Panc1 (cell line): ENCODE measurements around the gene HOXB13. TPM values are rescaled to one million over a fixed set of nuclear protein-coding genes. Genes with fewer than 3 reads are reported as not detected.

Source experiments
- ATAC-seq: fragments of 200-7000 bp; cut with Tn5 transposase; 2 replicates; pipeline ENCODE4 v1.9.1; 2020; ENCODE audit warnings: mild to moderate bottlenecking, moderate library complexity
- BruUV-seq: library from RNA; stranded (reverse); fragments of 400-500 nt; replicated peaks from 2 replicates; lab custom pipeline; 2021; lab: Mats Ljungman, UMichigan
- CTCF ChIA-PET: fragments of 300-600 bp; sonication (Branson Sonifier 250); formaldehyde crosslinking; loops from one replicate; lab custom pipeline; 2022; ENCODE audit warnings: antibody characterized with exemption; lab: Charles Lee
- POLR2A ChIA-PET: fragments of 300-600 bp; sonication (Branson Sonifier 250); formaldehyde crosslinking; loops from one replicate; lab custom pipeline; 2022; ENCODE audit warnings: antibody characterized with exemption; lab: Charles Lee
- DNase-seq: peaks from one replicate; pipeline ENCODE4 v3.0.0-alpha.2; 2010; ENCODE audit warnings: low read depth, low spot score
- H3K27ac ChIP-seq: 2 replicates; pipeline ENCODE4 v1.5.1; 2011; ENCODE audit warnings: mild to moderate bottlenecking, low read length, inconsistent platforms
- H3K27me3 ChIP-seq: fragments of 200-500 bp; sonication (Bioruptor generic); 2 replicates; pipeline ENCODE4 v1.6.0; 2014; ENCODE audit warnings: low read length, inconsistent platforms; ENCODE audit not compliant: control insufficient read depth, insufficient read depth
- H3K36me3 ChIP-seq: fragments of 200-500 bp; sonication (Bioruptor generic); 2 replicates; pipeline ENCODE4 v1.5.1; 2014; ENCODE audit warnings: inconsistent platforms, mild to moderate bottlenecking, low read length, moderate library complexity; ENCODE audit not compliant: control insufficient read depth, insufficient read depth
- H3K4me1 ChIP-seq: 2 replicates; pipeline ENCODE4 v1.5.1; 2011; ENCODE audit warnings: inconsistent platforms, mild to moderate bottlenecking, low read length, moderate library complexity; ENCODE audit not compliant: control insufficient read depth, insufficient read depth
- H3K4me3 ChIP-seq, 2 experiments: 2 replicates each; pipeline ENCODE4 v1.5.1; 2011 to 2012; ENCODE audit warnings: low read depth in 2 of 2, low read length in 2 of 2, mild to moderate bottlenecking in 2 of 2, inconsistent platforms in 1 of 2, moderate library complexity in 1 of 2
- H3K9me3 ChIP-seq: fragments of 200-500 bp; sonication (Bioruptor generic); 2 replicates; pipeline ENCODE4 v1.5.1; 2014; ENCODE audit warnings: low read depth, mild to moderate bottlenecking, inconsistent platforms, low read length, moderate library complexity; ENCODE audit not compliant: control insufficient read depth, insufficient read depth
- POLR2AphosphoS5 ChIP-seq: IDR thresholded peaks from 2 replicates; pipeline ENCODE4 v1.6.1; 2012; ENCODE audit warnings: mild to moderate bottlenecking, low read depth, low read length, moderate library complexity
- REST ChIP-seq, 2 experiments: IDR thresholded peaks; 2 replicates each; pipeline ENCODE4 v1.6.1; 2011 to 2012; ENCODE audit warnings: low read depth in 2 of 2, control low read depth in 1 of 2, low read length in 1 of 2, mild to moderate bottlenecking in 1 of 2, moderate library complexity in 1 of 2; ENCODE audit not compliant: insufficient read depth in 1 of 2
- SIN3A ChIP-seq: IDR thresholded peaks from 2 replicates; pipeline ENCODE4 v1.6.1; 2012; ENCODE audit warnings: low read depth, mild to moderate bottlenecking, low read length, moderate library complexity, borderline replicate concordance; ENCODE audit not compliant: insufficient read depth
- TCF7L2 ChIP-seq: IDR thresholded peaks from 2 replicates; pipeline ENCODE4 v1.6.1; 2011; ENCODE audit warnings: mild to moderate bottlenecking, low read depth, low read length, inconsistent platforms
- in situ Hi-C: cut with HindIII; loops from 2 replicates; pipeline ENCODE4 v1.10.0; 2016; ENCODE audit warnings: low sequenced_read_pairs, low pct_unique_long_range_greater_than_20kb
- intact Hi-C: fragments of 100-400 bp; cut with micrococcal nuclease; formaldehyde crosslinking; loops from one replicate; pipeline ENCODE4 v1.10.0; 2022; ENCODE audit not compliant: unreplicated experiment
- total RNA-seq: library from RNA; stranded (reverse); gene quantifications from one replicate; pipeline ENCODE4 v1.2.1, GENCODE V29; 2021; ENCODE audit not compliant: unreplicated experiment
- TF ChIP-seq, protein P1 (sequence below): fragments of 450-650 bp; IDR thresholded peaks from 2 replicates; pipeline ENCODE4 v1.5.1; 2017; ENCODE audit warnings: mild to moderate bottlenecking

Gene HOXB13
- total RNA-seq, 1 experiment from 2014 or later = 8.1 TPM

DNA sequence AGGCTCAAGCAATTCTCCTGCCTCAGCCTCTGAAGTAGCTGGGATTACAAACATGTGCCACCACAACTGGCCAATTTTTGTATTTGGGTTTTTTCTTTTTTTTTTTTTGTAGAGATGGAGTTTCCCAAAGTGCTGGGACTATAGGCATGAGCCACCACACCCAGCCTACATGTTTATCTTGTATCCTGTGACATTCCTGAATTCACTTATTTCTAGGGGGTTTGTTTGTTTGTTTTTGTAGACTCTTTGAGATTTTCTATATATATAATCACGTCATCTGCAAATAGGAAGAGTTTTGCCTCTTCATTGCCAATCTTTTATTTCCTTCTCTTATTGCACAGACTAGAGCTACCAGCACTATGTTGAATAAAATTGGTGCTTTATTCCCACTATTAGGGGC lies 35.4 kb downstream of the HOXB13 start:
- ATAC-seq = no peak
- BruUV-seq = no TSS peak

DNA sequence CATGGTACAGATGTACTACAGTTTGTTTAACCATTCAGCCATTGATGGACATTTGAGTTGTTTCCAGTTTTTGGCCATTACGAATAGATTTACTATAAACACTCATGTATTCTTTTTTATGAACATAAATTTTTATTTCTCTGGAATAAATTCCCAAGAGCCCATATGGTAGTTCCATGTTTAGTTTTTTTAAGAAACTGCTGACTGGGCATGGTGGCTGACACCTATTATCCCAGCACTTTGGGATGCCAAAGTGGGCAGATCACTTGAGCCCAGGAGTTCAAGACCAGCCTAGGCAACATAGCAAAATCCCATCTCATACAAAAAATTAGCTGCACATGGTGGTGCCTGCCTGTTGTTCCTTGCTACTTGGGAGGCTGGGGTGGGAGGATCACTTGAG lies 36.5 kb downstream of the HOXB13 start:
- Histone ChIP-seq H3K4me1 (no peaks in the 10 kb centered on the region), H3K36me3 (no peaks in the 10 kb centered on the region), H3K27me3 (no peaks in the 10 kb centered on the region), H3K27ac (no peak overlapping the region), H3K4me3 (no peak overlapping the region), H3K9me3 (no peaks in the 10 kb centered on the region)
- DNase-seq (no peak), ATAC-seq (no peak)
- BruUV-seq = no TSS peak
- in situ Hi-C loops = no loop called here
- CTCF ChIA-PET = no interaction called here
- intact Hi-C loops = no loop called here
- POLR2A ChIA-PET = no interaction called here
- TF ChIP-seq POLR2AphosphoS5 = no peak
- no peak for TF ChIP-seq SIN3A
- no peak for TF ChIP-seq TCF7L2
- TF ChIP-seq, protein P1, sequence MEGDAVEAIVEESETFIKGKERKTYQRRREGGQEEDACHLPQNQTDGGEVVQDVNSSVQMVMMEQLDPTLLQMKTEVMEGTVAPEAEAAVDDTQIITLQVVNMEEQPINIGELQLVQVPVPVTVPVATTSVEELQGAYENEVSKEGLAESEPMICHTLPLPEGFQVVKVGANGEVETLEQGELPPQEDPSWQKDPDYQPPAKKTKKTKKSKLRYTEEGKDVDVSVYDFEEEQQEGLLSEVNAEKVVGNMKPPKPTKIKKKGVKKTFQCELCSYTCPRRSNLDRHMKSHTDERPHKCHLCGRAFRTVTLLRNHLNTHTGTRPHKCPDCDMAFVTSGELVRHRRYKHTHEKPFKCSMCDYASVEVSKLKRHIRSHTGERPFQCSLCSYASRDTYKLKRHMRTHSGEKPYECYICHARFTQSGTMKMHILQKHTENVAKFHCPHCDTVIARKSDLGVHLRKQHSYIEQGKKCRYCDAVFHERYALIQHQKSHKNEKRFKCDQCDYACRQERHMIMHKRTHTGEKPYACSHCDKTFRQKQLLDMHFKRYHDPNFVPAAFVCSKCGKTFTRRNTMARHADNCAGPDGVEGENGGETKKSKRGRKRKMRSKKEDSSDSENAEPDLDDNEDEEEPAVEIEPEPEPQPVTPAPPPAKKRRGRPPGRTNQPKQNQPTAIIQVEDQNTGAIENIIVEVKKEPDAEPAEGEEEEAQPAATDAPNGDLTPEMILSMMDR = no peak
- TF ChIP-seq REST (IDR thresholded peaks at IDR 0.05; ENCODE audit: insufficient read depth in 1 of 2, low read depth in 2 of 2, low read length in 1 of 2) = no peak

More for the DNA sequence above, 35.4 kb downstream of the HOXB13 start:
- CTCF ChIA-PET = interaction anchor here (0.7 kb wide), 1 partner anchor 12 kb away, joined by 7 read pairs; no protein-coding TSS in a partner anchor
- in situ Hi-C loops (no loop called here), intact Hi-C loops (no loop called here)
- POLR2A ChIA-PET = no interaction called here
- TF ChIP-seq TCF7L2 = no peak
- TF ChIP-seq POLR2AphosphoS5 = no peak
- TF ChIP-seq SIN3A = no peak
- TF ChIP-seq, protein P1 = no peak
- no peak for TF ChIP-seq REST (IDR thresholded peaks at IDR 0.05; ENCODE audit: insufficient read depth in 1 of 2, low read depth in 2 of 2, low read length in 1 of 2)
- H3K4me1 ChIP-seq = no peaks in the 10 kb centered on the region
- no peak for DNase-seq
- no peak overlapping the region for H3K4me3 ChIP-seq
- no peaks in the 10 kb centered on the region for H3K9me3 ChIP-seq
- no peaks in the 10 kb centered on the region for H3K36me3 ChIP-seq
- no peak overlapping the region for H3K27ac ChIP-seq
- no peaks in the 10 kb centered on the region for H3K27me3 ChIP-seq
